ENCODE measurements around the gene BCAS1. TPM values are rescaled to one million over a fixed set of nuclear protein-coding genes. Genes with fewer than 3 reads are reported as not detected.

The BCAS1 gene
- polyA plus RNA-seq, 1 of the 3 experiments (the other 2 are of a cell fraction), result not detected

GRCh38 chr20:54107181-54107580 is 36.8 kb upstream of the BCAS1 start:
- Histone ChIP-seq H3K36me3 (replicated peaks in 1 of 2; ENCODE audit: control insufficient read depth in 1 of 2, insufficient read depth in 2 of 2, low read length in 1 of 2) (no peaks in the 10 kb centered on the region), H3K27ac (ENCODE audit: low read depth in 2 of 2, low read length in 1 of 2) (no peak overlapping the region), H3K4me3 (ENCODE audit: low read depth in 2 of 2, low read length in 1 of 2) (no peak overlapping the region), H3K4me1 (ENCODE audit: control insufficient read depth in 1 of 2, insufficient read depth in 2 of 2, low read depth in 1 of 2, low read length in 1 of 2) (no peaks in the 10 kb centered on the region), H3K9me2 (no peaks in the 10 kb centered on the region), H3F3A (replicated peaks; ENCODE audit: insufficient read depth) (no peaks in the 10 kb centered on the region), H3K4me2 (no peak overlapping the region), H3K9me3 (no peaks in the 10 kb centered on the region), H3K79me2 (ENCODE audit: insufficient read depth) (no peaks in the 10 kb centered on the region), H3K27me3 (ENCODE audit: insufficient read depth) (no peaks in the 10 kb centered on the region), H3K9ac (no peak overlapping the region), H2AFZ (ENCODE audit: low read depth) (no peak overlapping the region), H4K20me1 (ENCODE audit: insufficient read depth) (no peaks in the 10 kb centered on the region)
- ChIA-PET POLR2A (no interaction called here), CTCF (interaction anchor here (4.9 to 23.8 kb wide), 2 partner anchors 14 to 99 kb away, joined by 71 to 499 read pairs; partner anchors contain the start of gene PFDN4)
- DNase-seq, result no peak
- TF ChIP-seq YY1 (IDR thresholded peaks at IDR 0.05; ENCODE audit: low read depth), result no peak
- no peak for TF ChIP-seq USF1 (IDR thresholded peaks at IDR 0.05; ENCODE audit: borderline replicate concordance, low read depth)
- no peak for TF ChIP-seq PBX3 (IDR thresholded peaks at IDR 0.05)
- TF ChIP-seq FOXJ3 (CRISPR knock-in tag; IDR thresholded peaks at IDR 0.05), result no peak
- no peak for TF ChIP-seq EP300 (IDR thresholded peaks at IDR 0.05; ENCODE audit: borderline replicate concordance in 1 of 2, low read depth in 1 of 2, low read length in 1 of 2)
- TF ChIP-seq MEF2A (IDR thresholded peaks at IDR 0.05; ENCODE audit: borderline replicate concordance, low read depth), result no peak
- TF ChIP-seq USF2 (IDR thresholded peaks at IDR 0.05; ENCODE audit: borderline replicate concordance, low read depth, low read length), result no peak
- WGBS (ENCODE audit: low lambda C conversion rate), result 48% methylated on average over 2 of the region's 2 CpGs

GRCh38 chr20:54106162-54106561 is 35.8 kb upstream of the BCAS1 start:
- no peak for DNase-seq
- no peak overlapping the region for H3K4me2 ChIP-seq
- no peaks in the 10 kb centered on the region for H3K4me1 ChIP-seq (ENCODE audit: control insufficient read depth in 1 of 2, insufficient read depth in 2 of 2, low read depth in 1 of 2, low read length in 1 of 2)
- H3K79me2 ChIP-seq (ENCODE audit: insufficient read depth), result no peaks in the 10 kb centered on the region
- H4K20me1 ChIP-seq (ENCODE audit: insufficient read depth), result no peaks in the 10 kb centered on the region
- no peaks in the 10 kb centered on the region for H3K9me3 ChIP-seq
- H3K9me2 ChIP-seq, result no peaks in the 10 kb centered on the region
- no peak overlapping the region for H3K9ac ChIP-seq
- 54% methylated on average over 4 of the region's 4 CpGs for WGBS (ENCODE audit: low lambda C conversion rate)
- no peaks in the 10 kb centered on the region for H3K36me3 ChIP-seq (replicated peaks in 1 of 2; ENCODE audit: control insufficient read depth in 1 of 2, insufficient read depth in 2 of 2, low read length in 1 of 2)
- H3K4me3 ChIP-seq (ENCODE audit: low read depth in 2 of 2, low read length in 1 of 2), result no peak overlapping the region
- no peaks in the 10 kb centered on the region for H3K27me3 ChIP-seq (ENCODE audit: insufficient read depth)
- no peak overlapping the region for H3K27ac ChIP-seq (ENCODE audit: low read depth in 2 of 2, low read length in 1 of 2)
- ChIA-PET POLR2A (interaction anchor here (0.6 kb wide), 1 partner anchor 11 kb away, joined by 3 read pairs; no protein-coding TSS in a partner anchor), CTCF (interaction anchor here (0.7 to 23.8 kb wide), 6 partner anchors 13 to 542 kb away, joined by 3 to 499 read pairs (median 5); partner anchors contain the start of gene PFDN4)
- H2AFZ ChIP-seq (ENCODE audit: low read depth), result no peak overlapping the region
- H3F3A ChIP-seq (replicated peaks; ENCODE audit: insufficient read depth), result no peaks in the 10 kb centered on the region
- TF ChIP-seq GATA2 (CRISPR knock-in tag; IDR thresholded peaks at IDR 0.05), result no peak
- no peak for TF ChIP-seq PBX3 (IDR thresholded peaks at IDR 0.05)
- TF ChIP-seq MAX (IDR thresholded peaks at IDR 0.05; ENCODE audit: low read depth), result no peak
- TF ChIP-seq RAD21 (IDR thresholded peaks at IDR 0.05; ENCODE audit: low read length), result no peak
- TF ChIP-seq EZH2phosphoT487 (IDR thresholded peaks at IDR 0.05; ENCODE audit: borderline replicate concordance, low read depth), result no peak
- no peak for TF ChIP-seq CHD2 (IDR thresholded peaks at IDR 0.05; ENCODE audit: low read length, partially characterized antibody)
- no peak for TF ChIP-seq JUND (IDR thresholded peaks at IDR 0.05)
- TF ChIP-seq EP300 (IDR thresholded peaks at IDR 0.05; ENCODE audit: borderline replicate concordance in 1 of 2, low read depth in 1 of 2, low read length in 1 of 2), result no peak
- no peak for TF ChIP-seq YY1 (IDR thresholded peaks at IDR 0.05; ENCODE audit: low read depth)
- TF ChIP-seq ZBTB33 (IDR thresholded peaks at IDR 0.05; ENCODE audit: borderline replicate concordance, low read depth), result no peak
- TF ChIP-seq GABPA (IDR thresholded peaks at IDR 0.05; ENCODE audit: low read depth), result no peak
- TF ChIP-seq MXI1 (IDR thresholded peaks at IDR 0.05; ENCODE audit: low read depth, low read length), result no peak
- TF ChIP-seq USF1 (IDR thresholded peaks at IDR 0.05; ENCODE audit: borderline replicate concordance, low read depth), result no peak
- no peak for TF ChIP-seq NRF1 (IDR thresholded peaks at IDR 0.05; ENCODE audit: low read depth, low read length)
- no peak for TF ChIP-seq SIN3A (IDR thresholded peaks at IDR 0.05; ENCODE audit: borderline replicate concordance, low read depth, low read length)
- no peak for TF ChIP-seq FOSL2 (IDR thresholded peaks at IDR 0.05; ENCODE audit: borderline replicate concordance, low read depth)
- no peak for TF ChIP-seq MEF2A (IDR thresholded peaks at IDR 0.05; ENCODE audit: borderline replicate concordance, low read depth)

Data from SK-N-SH (cell line).